HG02763 (cell line): ENCODE measurements around the gene POLH.
"Not testable (repeated sequence)": the region's sequence is repeated elsewhere in the genome, so short reads cannot be mapped to it uniquely, and the experiment has no call there.

ENCODE experiments used
- ATAC-seq: cut with Tn5 transposase; IDR thresholded peaks from one replicate; pipeline ENCODE4 v1.9.1; 2021; ENCODE audit warnings: mild to moderate bottlenecking, moderate library complexity; ENCODE audit not compliant: unreplicated experiment

POLH gene

DNA sequence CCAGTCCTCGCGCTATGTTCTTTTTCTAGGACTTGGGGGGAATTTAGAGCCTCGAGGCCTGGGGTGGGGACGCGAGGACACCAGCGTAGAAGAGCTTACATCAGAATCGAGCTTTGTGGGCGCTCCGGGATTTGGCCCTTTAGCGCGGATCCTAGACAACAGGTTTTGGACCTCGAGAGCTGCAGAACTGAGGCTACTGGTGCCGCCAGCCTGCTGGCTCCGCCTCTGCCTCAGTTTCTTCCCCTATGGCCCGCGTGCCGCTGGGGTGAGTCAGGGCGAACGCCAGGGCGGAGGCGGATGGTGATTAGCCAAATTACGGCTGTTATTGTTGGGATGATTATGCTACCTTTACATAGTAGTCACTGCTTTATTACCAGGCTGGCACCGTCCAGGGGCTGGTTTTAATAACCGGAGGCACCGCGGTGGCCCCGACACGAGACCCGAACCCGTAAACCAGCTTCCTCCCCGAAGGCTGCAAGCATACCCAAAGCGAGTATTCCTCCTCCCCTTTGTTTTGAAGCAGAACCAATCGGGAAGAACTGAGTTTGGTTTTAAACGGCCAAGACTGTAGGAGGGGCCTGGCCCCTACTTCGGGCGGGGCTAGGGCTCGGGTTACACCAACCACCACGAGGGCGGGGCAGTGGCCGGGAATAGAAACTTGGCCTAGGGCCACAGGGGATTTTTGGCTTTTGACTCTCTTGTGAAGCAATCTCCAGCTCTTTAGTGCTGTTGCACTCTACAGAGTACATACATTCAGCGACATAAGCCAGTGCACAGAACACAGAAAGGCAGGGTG, 53.7 kb downstream of the POLH start:
- ATAC-seq: peak; percentile 66

GRCh38 chr6:43630980-43631619, 55.1 kb downstream of the POLH start:
- ATAC-seq: no peak

GRCh38 chr6:43633002-43633401, 57.0 kb downstream of the POLH start:
- not testable (repeated sequence) for ATAC-seq

- no peak for ATAC-seq
Observed at GRCh38 chr6:43634702-43635303, 58.8 kb downstream of the POLH start.

DNA sequence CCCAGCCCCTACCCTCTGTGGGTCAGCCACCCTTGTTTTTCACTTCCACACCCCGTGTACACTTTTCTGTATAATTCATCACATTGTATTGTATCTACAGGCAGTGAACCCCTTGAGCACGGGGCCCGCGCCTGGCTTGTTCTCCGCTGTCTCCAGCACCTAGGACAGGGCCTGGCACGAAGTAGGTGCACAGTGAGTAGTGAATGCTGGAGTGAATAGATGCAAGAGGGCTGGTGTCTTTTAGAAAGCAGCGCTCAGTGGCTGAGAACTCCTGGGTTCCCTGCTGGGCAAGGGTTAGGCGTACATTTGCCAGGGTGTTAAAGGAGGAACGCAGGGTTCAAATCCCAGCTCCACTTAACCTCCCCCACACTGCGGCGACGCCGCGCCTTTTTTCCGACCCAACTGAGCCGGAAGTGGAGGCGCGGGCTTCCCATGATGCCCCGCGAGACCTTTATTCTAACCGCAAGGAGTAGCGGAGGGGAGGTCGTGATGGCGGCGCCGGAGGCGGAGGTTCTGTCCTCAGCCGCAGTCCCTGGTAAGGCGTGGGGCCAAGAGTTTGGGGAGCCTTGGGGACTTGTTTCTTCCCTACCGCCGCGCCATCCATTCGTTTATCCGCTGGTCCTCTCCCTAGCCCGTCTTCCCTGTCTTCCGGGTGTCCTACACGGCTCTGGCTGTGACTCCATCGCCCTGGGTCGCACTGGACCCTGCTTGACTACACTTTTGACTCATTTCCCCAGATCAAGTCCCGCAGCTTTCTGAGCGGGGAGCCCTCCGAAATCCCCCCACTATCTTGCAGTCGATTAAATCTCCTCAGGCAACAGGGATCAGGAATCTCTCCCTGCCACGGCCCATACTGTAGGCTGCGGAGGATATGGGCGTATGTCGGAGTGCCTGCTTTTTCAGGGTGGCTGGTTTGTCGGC, 59.7 kb downstream of the POLH start, which contains the start of gene MAD2L1BP:
Gene MAD2L1BP (plus strand): TSS at position 454 of the 921 bp plus-strand sequence. CDS start 36 bp downstream, at position 490.
- ATAC-seq: peak; percentile 78

- ATAC-seq: no peak
Observed at GRCh38 chr6:43636308-43636659, 60.3 kb downstream of the POLH start.

GRCh38 chr6:43639984-43640800, 64.2 kb downstream of the POLH start:
- ATAC-seq: no peak

DNA sequence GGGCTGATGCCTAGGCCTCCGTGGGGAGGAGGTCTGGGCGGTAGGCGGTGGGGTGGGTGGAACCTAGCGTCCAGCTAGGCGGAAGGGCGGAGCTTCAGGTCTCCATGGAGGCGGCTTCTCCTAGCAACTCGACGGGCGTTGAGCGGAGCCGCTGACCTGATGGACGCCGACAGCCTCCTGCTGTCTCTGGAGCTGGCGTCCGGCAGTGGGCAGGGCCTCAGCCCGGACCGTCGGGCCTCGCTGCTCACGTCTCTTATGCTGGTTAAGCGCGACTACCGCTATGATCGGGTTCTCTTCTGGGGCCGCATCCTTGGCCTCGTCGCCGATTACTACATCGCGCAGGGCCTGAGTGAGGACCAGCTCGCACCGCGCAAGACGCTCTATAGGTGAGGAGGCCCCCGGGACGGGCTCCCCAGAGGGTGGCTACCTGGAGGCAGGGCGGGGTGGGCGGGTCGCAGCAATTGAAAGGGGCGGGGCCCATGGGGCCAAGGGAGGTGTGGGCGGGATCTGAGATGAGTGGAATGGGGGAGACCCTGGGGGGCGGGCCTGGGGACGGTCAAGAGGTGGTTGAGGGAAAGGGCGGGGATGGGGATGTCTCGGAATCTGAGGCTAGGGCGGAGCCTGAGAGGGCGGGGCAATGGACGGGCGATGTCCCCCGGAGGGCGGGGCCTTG, 69.1 kb downstream of the POLH start, which contains the start of gene RSPH9:
Gene RSPH9 (plus strand): TSS at position 97 of the 673 bp plus-strand sequence. CDS start 63 bp downstream, at position 160.
- no peak for ATAC-seq

- no peak for ATAC-seq
Observed at GRCh38 chr6:43645613-43645964, 69.6 kb downstream of the POLH start.

- no peak for ATAC-seq
Observed at GRCh38 chr6:43647613-43648012, 71.6 kb downstream of the POLH start.

DNA sequence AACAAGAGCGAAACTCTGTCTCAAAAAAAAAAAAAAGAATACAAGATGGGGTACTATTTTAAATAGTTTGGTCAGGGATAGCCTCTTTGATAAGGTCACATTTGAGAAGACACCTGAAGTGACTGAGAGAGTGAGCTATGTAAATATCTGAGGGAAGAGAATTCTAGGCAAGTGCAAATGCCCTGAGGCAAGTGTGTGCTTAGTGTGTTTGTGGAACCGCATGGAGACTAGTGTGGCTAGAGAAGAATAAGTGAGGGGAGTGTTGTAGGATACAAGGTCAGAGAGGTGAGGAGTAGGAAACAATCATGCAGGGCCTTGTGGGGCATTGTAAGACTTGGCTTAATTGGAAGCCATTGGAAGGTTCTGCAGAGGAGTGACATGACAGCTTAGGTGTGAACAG, 72.3 kb downstream of the POLH start:
- no peak for ATAC-seq

GRCh38 chr6:43652822-43653221, 76.8 kb downstream of the POLH start:
- ATAC-seq: not testable (repeated sequence)

DNA sequence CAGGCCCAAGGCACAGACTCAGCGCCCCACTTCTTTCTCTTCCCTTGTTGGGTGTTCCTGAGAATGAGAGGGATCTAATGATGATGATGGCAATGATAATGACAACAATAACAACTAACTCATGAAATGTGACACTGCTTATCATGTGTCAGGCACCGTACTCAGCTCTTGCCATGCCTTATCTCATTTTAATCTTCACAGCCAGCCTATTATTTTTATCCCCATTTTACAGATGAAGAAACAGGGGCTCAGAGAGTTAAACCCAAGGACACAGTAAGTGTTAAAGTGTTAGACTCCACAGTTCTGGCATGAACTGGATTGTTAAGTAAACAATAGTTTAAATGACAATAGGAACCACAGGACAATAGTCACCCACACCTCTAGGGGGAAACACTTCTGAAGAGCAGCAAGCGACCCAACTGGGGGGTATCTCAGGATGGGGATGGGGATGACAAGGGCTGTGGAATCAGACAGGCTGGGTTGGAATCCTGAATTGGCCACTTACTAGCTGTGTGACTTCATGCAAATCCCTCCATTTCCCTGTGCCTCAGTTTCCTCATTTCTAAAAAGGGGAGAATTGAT, 81.3 kb downstream of the POLH start:
- no peak for ATAC-seq

DNA sequence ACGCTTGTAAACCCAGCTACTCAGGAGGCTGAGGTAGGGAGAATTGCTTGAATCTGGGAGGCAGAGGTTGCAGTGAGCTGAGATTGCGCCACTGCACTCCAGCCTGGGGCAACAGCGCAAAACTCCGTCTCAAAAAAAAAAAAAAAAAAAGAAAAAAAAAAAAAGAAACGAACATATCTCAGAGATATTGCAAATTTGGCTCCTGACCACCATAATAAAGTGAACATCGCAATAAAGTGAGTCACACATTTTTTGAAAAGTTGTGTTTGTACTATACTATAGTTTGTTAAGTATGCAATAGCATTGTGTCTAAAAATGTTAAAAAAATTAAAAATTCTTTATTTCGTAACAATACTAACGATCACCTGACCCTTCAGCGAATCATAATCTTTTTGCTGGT, 82.2 kb downstream of the POLH start:
- no peak for ATAC-seq

DNA sequence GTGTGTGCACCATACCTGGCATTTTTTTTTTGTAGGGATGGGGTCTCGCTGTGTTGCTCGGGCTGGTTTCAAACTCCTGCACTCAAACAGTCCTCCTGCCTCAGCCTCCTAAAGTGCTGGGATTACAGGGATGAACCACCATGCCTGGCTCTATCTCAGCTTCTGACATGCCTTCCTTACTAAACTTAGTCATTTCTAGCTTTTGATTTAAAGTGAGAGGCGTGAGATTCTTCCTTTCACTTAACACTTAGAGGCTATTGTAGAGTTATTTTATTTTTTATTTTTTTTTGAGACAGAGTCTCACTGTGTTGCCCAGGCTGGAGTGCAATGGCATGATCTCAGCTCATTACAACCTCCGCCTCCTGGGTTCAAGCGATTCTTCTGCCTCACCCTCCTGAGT, 87.0 kb downstream of the POLH start:
- not testable (repeated sequence) for ATAC-seq
